Measurements from ENCODE around the gene KRT31.

- TF ChIP-seq CTCF (IDR thresholded peaks at IDR 0.05) (no peak), EZH2 (IDR thresholded peaks at IDR 0.05; ENCODE audit: borderline replicate concordance, insufficient read depth, low read depth, low read length, poor library complexity, severe bottlenecking) (no peak)
Measured at GRCh38 chr17:41413982-41414381, 16.6 kb upstream of the KRT31 start.

Data from B cell (primary cell).